Neural cell (in vitro differentiated cells): ENCODE measurements around the gene CCDC126. TPM values are rescaled to one million over a fixed set of nuclear protein-coding genes. Genes with fewer than 3 reads are reported as not detected.

Experiments
- H2AFZ ChIP-seq: fragments of 200-600, 300-800 bp; sonication (generic), shearing (Covaris generic); 2 replicates; pipeline ENCODE4 v1.6.0; 2014; ENCODE audit warnings: low read depth, mild to moderate bottlenecking, antibody characterized with exemption, low read length, moderate library complexity
- H3F3A ChIP-seq: fragments of 200-600 bp; shearing (Covaris generic); 2 replicates; pipeline ENCODE4 v1.6.1; 2016; ENCODE audit warnings: mild to moderate bottlenecking, moderate library complexity, mixed read lengths, antibody characterized with exemption, low read length; ENCODE audit not compliant: insufficient read depth, poor library complexity, severe bottlenecking
- H3K27ac ChIP-seq: fragments of 200-600, 300-800 bp; sonication (generic), shearing (Covaris generic); 2 replicates; pipeline ENCODE4 v1.5.1; 2014; ENCODE audit warnings: mild to moderate bottlenecking, low read length, moderate library complexity
- H3K27me3 ChIP-seq: fragments of 300-800, 200-600 bp; sonication (generic), shearing (Covaris generic); 2 replicates; pipeline ENCODE4 v1.6.0; 2014; ENCODE audit warnings: mild to moderate bottlenecking, low read depth, low read length, moderate library complexity; ENCODE audit not compliant: insufficient read depth
- H3K36me3 ChIP-seq: fragments of 300-800, 200-600 bp; sonication (generic), shearing (Covaris generic); 2 replicates; pipeline ENCODE4 v1.5.1; 2014; ENCODE audit warnings: mild to moderate bottlenecking, antibody characterized with exemption, low read length, moderate library complexity; ENCODE audit not compliant: insufficient read depth
- H3K4me2 ChIP-seq: fragments of 300-800, 200-600 bp; sonication (generic), shearing (Covaris generic); 2 replicates; pipeline ENCODE4 v1.6.0; 2014; ENCODE audit warnings: mild to moderate bottlenecking, low read length
- H3K4me3 ChIP-seq: fragments of 300-800, 200-600 bp; sonication (generic), shearing (Covaris generic); 2 replicates; pipeline ENCODE4 v1.5.1; 2014; ENCODE audit warnings: mild to moderate bottlenecking, low read length, moderate library complexity
- H3K79me2 ChIP-seq: fragments of 200-600 bp; shearing (Covaris generic); replicated peaks from 2 replicates; pipeline ENCODE4 v1.6.0; 2014; ENCODE audit warnings: mild to moderate bottlenecking, low read length, moderate library complexity; ENCODE audit not compliant: insufficient read depth
- H3K9ac ChIP-seq: fragments of 300-800, 200-600 bp; sonication (generic), shearing (Covaris generic); 2 replicates; pipeline ENCODE4 v1.6.1; 2016; ENCODE audit warnings: mild to moderate bottlenecking, low read length, mixed read lengths
- H3K9me2 ChIP-seq: fragments of 200-600 bp; shearing (Covaris generic); 2 replicates; pipeline ENCODE4 v1.6.1; 2016; ENCODE audit warnings: mild to moderate bottlenecking, low read length, mixed read lengths; ENCODE audit not compliant: insufficient read depth
- H3K9me3 ChIP-seq: fragments of 200-600, 300-800 bp; sonication (generic), shearing (Covaris generic); 2 replicates; pipeline ENCODE4 v1.6.1; 2016; ENCODE audit warnings: mild to moderate bottlenecking, mixed run types, low read length, moderate library complexity, mixed read lengths
- H4K20me1 ChIP-seq: fragments of 200-600 bp; shearing (Covaris generic); 2 replicates; pipeline ENCODE4 v1.6.1; 2016; ENCODE audit warnings: mild to moderate bottlenecking, mixed run types; ENCODE audit not compliant: insufficient read depth
- CTCF ChIP-seq: fragments of 450-650 bp; IDR thresholded peaks from 2 replicates; pipeline ENCODE4 v1.5.1; 2014; ENCODE audit warnings: antibody characterized with exemption, mild to moderate bottlenecking, moderate library complexity; ENCODE audit not compliant: poor library complexity, severe bottlenecking
- EP300 ChIP-seq: fragments of 450-650 bp; conservative IDR thresholded peaks from 2 replicates; pipeline ENCODE4 v1.6.1; 2014; ENCODE audit warnings: antibody characterized with exemption, mild to moderate bottlenecking, moderate library complexity; ENCODE audit not compliant: poor library complexity, severe bottlenecking
- EZH2 ChIP-seq: fragments of 200-600, 300-800 bp; shearing (Covaris generic), sonication (generic); IDR thresholded peaks from 2 replicates; pipeline ENCODE4 v1.6.1; 2014; ENCODE audit warnings: antibody characterized with exemption, low read length, borderline replicate concordance, mild to moderate bottlenecking; ENCODE audit not compliant: insufficient read depth, poor library complexity, severe bottlenecking
- MXI1 ChIP-seq: fragments of 450-650 bp; conservative IDR thresholded peaks from 2 replicates; pipeline ENCODE4 v1.6.1; 2014; ENCODE audit warnings: antibody characterized with exemption, mild to moderate bottlenecking; ENCODE audit not compliant: poor library complexity, severe bottlenecking
- POLR2AphosphoS5 ChIP-seq: IDR thresholded peaks from 2 replicates; pipeline ENCODE4 v1.6.1; 2012
- RAD21 ChIP-seq: fragments of 450-650 bp; conservative IDR thresholded peaks from 2 replicates; pipeline ENCODE4 v1.6.1; 2014; ENCODE audit warnings: antibody characterized with exemption, mild to moderate bottlenecking, moderate library complexity
- REST ChIP-seq: IDR thresholded peaks from 2 replicates; pipeline ENCODE4 v1.6.1; 2012; ENCODE audit warnings: borderline replicate concordance
- SMC3 ChIP-seq: fragments of 450-650 bp; conservative IDR thresholded peaks from 2 replicates; pipeline ENCODE4 v1.6.1; 2014; ENCODE audit warnings: antibody characterized with exemption, mild to moderate bottlenecking, moderate library complexity; ENCODE audit not compliant: poor library complexity
- TAF1 ChIP-seq: IDR thresholded peaks from 2 replicates; pipeline ENCODE4 v1.6.1; 2012; ENCODE audit warnings: low read depth
- polyA plus RNA-seq: library from polyadenylated mRNA; depleted of rRNA; stranded (reverse); fragments of >200 nt; gene quantifications from 2 replicates; pipeline ENCODE4 v1.2.3, GENCODE V29; 2014

CCDC126 gene
- polyA plus RNA-seq, 1 donor from 2014 or later = 28.0 TPM

GRCh38 chr7:23628370-23628769 lies 31.2 kb downstream of the CCDC126 start:
- no peaks in the 10 kb centered on the region for H3F3A ChIP-seq
- H2AFZ ChIP-seq = no peak overlapping the region
- no peaks in the 10 kb centered on the region for H3K9me3 ChIP-seq
- no peaks in the 10 kb centered on the region for H3K9me2 ChIP-seq
- TF ChIP-seq MXI1 = no peak
- no peak for TF ChIP-seq POLR2AphosphoS5
- TF ChIP-seq EP300 = no peak
- TF ChIP-seq TAF1 = no peak
- TF ChIP-seq RAD21 = no peak
- TF ChIP-seq EZH2 = no peak
- no peak for TF ChIP-seq SMC3
- TF ChIP-seq REST = no peak
- no peak for TF ChIP-seq CTCF
- H3K9ac ChIP-seq = no peak overlapping the region
- no peak overlapping the region for H3K4me2 ChIP-seq
- no peak overlapping the region for H3K27ac ChIP-seq
- H3K79me2 ChIP-seq = peaks cover 7% of the 10 kb centered on the region
- no peak overlapping the region for H3K4me3 ChIP-seq
- no peaks in the 10 kb centered on the region for H3K36me3 ChIP-seq
- H3K27me3 ChIP-seq = no peaks in the 10 kb centered on the region
- H4K20me1 ChIP-seq = no peaks in the 10 kb centered on the region

- Histone ChIP-seq H3F3A (no peaks in the 10 kb centered on the region), H3K36me3 (no peaks in the 10 kb centered on the region), H3K9me3 (no peaks in the 10 kb centered on the region), H3K27me3 (no peaks in the 10 kb centered on the region), H3K79me2 (no peaks in the 10 kb centered on the region), H3K9ac (no peak overlapping the region), H4K20me1 (no peaks in the 10 kb centered on the region), H3K4me3 (no peak overlapping the region), H3K9me2 (no peaks in the 10 kb centered on the region), H3K4me2 (no peak overlapping the region), H3K27ac (no peak overlapping the region), H2AFZ (no peak overlapping the region)
- no peak for TF ChIP-seq TAF1
- no peak for TF ChIP-seq MXI1
- TF ChIP-seq POLR2AphosphoS5 = no peak
- no peak for TF ChIP-seq CTCF
These were observed 36.2 kb downstream of the CCDC126 start for GRCh38 chr7:23633417-23633816.
